ENCODE results near the gene BRS3.
"Not testable (repeated sequence)": the region's sequence is repeated elsewhere in the genome, so short reads cannot be mapped to it uniquely, and the experiment has no call there.

Gene BRS3

DNA sequence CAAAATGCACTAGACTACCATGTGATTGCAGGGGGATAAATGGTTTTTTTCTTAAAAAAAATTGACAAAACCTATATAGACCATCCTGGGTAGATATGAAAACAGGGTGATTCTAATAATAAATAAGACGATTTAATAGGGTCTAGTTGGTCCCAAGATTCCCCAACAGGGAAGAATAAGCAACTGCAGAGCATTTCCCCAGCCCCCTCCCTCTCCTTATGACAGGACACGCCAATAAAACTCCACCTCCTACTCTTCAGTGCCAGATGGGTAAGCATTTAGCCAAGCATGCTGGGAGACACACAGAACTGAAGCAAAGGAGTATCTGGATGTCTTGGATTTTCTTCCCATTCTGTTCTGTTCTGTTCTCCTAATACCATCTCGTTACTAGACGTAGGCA, at the start of gene BRS3:
TSS of gene BRS3 (plus strand) at position 301 of the 400 bp plus-strand sequence. CDS start 168 bp downstream, outside the sequence.
- DNase-seq = no peak

DNA sequence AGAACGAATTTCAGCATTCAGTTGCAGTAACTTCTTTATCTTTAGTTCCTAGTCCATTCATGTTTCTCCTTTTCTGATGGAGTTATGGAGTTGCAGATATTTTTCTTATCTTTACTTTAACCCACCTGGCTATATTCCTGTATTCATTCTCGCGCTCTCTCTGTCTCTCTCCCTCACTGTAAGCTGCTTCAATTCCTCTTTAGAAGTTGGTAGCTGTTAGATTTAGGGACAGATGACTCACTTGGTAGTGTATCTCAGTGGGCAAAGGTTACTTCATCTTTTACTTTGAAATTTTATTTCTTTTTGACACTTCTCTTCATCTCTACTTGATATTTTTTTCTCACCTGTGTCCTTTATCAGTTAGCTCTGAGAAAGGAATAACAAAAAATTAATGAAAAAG, 49.6 kb upstream of the BRS3 start:
- no peak for DNase-seq

DNA sequence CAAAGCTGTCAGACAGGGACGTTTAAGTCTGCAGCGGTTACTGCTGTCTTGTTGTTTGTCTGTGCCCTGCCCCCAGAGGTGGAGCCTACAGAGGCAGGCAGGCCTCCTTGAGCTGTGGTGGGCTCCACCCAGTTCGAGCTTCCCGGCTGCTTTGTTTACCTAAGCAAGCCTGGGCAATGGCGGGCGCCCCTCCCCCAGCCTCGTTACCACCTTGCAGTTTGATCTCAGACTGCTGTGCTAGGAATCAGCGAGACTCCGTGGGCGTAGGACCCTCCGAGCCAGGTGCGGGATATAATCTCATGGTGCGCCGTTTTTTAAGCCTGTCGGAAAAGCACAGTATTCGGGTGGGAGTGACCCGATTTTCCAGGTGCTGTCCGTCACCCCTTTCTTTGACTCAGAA, 42.1 kb upstream of the BRS3 start:
- not testable (repeated sequence) for DNase-seq

DNA sequence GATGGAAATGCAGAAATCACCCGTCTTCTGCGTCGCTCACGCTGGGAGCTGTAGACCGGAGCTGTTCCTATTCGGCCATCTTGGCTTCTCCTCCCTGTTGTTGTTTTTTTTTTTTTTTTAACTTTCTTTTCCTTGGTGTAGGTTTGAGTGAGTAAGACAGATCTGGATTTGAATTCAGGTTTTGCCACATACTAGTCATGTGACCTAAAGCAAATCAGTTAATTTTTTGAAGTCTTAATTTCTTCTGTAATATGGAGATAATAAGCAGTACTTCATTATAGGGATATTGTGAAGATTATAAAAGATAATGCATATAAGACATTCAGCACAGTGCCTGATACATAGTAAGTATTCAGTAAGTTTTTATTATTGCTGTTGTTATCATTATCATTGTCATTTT, 41.5 kb upstream of the BRS3 start:
- DNase-seq = no peak

DNA sequence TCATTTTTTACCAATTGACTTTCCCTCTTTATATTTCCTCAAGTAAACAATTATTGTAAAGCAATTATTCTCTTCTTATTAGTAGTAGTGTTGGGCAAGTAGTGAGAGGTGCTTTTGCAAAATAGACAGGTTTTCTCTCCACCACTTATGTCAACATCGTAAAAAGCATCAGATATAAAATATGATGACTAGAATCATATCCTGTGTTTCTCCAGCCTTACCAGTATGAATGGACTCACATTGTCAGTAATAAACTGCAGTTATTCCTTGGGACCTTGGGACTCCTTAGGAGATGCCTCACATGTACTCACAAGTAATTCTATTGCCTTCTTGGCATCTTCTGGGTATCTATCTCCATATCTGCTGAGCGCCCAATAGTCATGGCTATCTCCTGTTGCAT, 40.4 kb upstream of the BRS3 start:
- DNase-seq = no peak

DNA sequence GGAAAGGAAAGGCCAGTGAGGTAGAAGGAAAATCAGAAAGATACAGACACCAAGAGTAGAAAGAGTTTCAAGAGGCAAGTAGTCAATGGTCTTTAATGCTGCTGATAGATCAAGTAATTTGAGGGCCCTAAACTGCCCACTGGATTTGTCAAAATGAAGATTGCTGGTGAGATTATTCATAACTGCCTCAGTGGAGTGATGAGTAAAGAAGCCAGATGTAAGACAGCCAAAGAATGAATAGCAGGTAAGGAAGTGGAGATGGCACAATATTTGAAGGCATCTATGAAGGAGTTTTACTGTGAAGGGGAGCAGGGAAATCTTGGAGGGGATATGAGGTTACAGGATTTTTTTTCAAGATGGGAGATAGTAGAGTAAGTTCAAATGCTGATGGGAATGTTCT, 39.8 kb upstream of the BRS3 start:
- no peak for DNase-seq

DNA sequence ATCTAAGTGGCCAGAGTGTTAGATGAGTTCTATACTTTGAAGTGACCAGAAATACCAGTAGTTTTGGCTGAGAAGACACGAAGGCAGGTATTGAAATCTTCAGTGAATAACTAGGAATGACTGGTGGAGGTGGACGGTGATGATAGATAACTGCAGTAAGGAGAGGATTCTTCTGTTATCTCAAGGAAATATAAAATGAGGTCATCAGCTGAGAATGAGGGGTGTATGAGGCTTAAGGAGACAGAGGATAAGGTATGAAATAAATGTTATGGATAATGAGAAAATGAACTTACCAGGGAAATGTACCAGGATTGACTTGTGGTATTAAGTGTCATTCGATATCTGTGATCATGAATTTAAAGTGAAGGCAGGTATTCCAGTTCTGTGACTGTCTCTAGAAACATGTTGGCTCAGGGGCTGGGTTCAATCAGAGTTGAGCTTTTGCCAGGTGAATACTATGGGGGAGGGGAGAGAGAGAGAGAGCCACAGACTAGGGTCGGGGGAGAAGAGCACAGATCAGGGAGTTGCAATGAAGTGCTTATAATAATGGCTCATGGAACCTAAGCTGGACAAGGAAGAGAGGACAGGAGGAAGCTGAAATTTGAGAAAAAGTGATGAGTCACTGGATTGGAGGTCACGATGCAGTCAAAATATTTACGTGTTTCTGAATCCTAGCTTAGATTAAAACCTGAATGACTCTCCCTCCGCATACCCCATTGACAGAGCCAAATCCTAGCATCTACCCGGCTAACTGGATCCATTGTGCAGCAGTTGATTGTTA, 37.5 kb upstream of the BRS3 start:
- no peak for DNase-seq

DNA sequence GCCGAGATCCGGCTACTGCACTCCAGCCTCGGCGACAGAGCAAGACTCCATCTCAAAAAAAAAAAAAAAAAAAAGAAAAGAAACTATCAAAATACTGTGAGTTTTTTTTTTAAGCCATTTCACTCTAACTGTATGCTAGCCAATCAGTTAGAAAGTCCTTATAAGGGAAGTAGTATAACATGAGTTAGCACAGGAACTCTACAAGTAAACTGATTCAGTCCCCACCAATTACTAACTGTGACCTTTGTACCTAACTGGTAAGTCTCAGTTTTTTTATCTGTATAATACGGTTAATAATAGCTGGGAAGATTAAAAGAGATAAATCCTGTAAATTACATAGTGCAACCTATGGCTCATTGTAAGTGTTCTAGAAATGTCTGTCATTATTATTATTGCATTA, 35.1 kb upstream of the BRS3 start:
- no peak for DNase-seq

DNA sequence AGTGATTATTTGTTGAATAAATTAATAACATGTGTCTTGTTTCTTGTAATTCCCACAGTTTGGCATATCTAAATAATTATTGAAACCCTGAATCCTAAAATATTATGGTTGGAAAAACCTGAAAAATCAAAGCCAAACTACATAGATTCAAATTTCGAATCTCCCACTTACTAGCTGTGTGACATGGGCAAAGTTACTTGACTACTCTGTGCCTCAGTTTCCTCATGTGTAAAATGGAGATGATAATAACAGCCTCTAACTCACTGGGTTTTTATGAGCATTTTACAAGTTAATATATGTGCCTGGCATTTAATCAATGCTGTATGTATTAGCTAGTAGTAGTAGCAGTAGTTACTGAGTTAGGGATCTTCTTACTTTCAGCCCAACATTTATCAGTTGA, 34.6 kb upstream of the BRS3 start:
- no peak for DNase-seq

DNA sequence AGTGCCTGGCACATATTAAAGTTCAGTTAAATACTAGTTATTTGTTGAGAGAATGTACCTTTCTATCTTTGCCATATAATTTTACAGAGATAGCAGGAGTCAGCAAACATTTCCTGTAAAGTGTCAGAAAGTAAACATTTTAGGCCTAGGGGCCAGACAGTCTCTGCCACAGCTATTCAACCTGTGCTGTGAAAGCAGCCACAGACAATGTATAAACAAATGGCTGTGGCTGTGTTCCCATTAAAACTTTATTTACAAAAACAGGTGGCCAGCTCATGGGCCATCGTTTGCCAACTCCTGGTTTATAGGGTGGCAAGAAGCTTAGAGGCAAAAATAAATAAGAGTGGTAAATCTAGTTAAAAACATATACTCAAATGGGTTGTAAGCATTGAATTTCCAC, 34.0 kb upstream of the BRS3 start:
- no peak for DNase-seq

DNA sequence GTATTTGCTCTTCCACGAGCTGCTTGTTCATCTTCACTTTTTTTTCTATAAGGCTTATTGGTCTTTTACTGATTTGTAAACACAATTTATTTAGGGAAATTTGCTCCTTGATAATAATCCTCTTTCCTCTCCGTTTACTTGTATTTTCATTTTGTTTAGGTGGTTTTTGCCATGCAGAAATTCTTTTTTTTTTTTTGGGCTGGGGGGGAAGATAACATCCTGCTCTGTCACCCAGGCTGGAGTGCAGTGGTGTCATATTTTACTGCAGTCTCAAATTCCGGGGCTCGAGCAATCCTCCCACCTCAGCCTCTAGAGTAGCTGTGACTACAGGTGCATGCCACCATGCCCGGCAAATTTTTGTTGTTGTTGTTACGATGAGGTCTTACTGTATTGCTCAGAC, 31.6 kb upstream of the BRS3 start:
- DNase-seq = no peak

DNA sequence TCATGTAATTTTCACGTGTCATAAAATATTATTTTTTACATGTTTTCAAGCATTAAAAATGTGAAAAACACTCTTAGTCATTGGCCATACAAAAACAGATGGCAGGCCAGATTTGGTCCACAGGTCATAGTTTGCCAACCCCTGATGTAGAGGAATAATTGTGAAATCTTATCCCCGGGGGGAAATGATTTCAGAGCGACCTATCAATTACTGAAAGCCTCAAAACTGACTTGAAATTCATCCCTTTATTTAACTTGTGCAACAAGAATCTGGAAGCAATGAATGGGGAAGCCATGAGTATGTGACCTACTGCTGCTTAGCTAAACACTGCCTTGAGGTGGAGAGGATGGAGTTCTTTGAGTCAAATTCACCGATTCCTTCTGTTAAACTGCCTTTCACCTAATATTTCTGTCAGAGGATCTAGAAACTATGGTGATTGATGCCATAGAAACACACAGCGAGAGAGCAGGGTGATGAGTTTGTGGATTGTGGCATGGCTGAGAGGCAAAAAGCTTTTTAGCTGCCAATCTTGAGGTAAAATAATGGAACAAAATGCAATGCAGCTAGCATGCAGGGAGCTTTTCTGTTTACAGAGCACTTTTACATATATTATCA, 30.3 kb upstream of the BRS3 start:
- no peak for DNase-seq

DNA sequence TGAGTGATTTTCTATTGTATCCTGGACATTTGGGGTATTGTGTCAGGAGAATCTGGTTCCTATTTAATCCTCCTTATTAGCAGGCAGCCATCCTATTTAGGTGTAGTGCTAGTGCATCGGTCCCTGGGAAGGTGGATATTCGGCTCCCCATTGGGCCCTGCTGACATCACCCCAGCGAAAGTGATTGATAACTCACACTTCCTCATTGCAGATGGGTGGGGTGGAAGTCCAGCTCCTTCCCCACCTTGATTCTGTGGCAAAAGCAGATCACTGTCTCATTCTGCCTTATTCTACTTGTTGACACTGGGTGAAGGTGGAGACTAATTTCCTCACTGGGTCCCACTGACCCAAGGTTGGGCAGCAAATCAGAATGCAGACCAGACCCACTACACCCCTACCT, 23.2 kb upstream of the BRS3 start:
- no peak for DNase-seq

DNA sequence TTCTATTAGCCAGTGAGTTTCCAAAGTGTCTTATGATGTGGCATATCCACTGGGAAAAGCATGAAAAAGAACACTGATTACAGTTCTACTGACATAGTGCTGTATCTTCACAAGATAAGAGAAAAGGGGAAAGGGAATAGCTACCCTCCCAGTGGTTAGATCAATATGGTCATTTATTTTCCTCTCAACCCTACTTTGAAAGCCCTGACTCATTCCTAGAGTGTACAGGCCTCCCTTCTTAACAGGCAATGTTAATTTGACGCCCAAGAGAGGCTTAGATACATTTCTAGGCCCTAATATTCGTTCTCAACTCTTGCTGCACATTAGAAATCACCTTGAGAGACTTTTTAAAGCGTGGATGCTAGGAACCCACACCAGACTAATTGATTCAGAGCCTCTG, 20.4 kb upstream of the BRS3 start:
- no peak for DNase-seq

DNA sequence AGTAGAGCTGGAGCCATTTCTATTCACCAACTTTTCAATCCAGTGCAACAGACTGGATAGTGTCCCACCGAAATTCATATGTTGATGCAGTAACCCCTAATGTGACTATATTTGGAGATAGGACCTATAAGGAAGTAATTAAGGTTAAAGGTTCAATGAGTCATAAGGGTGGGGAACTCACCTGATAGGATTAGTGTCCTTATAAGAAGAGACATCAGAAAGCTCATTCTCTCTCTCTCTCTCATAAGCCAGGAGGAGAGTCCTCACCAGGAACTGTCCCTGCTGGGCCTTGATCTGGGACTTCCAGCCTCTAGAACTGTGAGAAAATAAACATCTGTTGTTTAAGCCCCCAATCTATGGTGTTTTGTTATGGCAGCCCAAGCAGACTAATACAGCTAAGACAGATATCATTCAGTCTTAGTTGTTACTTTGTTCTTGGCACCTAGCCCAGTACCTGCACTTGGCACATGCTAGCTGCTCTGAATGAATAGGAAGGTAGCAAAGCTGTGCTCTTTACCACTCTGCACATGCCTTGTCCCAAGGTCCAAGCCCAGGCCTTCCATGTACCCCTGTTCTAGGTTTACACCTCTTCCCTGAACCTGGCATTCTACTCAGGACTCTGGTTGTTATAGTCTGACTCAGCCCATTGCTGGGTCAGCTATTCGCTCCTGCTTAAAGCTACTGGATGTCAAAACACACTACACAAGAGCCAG, 19.2 kb upstream of the BRS3 start:
- DNase-seq = no peak

DNA sequence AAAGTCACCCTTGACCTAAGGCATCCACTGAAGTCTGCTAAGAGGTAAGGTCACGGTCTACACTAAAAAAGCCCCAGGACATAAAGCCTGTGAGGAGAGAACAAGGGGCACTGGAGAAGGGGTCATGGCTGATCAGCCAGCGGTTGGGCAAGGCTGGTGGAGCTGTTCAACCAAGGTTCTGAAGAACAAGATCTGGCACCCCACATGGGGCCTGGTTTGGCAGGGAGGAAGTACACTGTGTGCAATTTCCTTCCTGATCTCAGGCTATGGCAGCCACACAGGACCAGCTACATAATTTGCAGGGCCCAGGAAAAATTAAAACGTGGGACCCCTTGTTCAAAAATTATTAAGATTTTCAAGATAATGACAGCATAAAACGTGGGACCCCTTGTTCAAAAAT, 14.1 kb upstream of the BRS3 start:
- DNase-seq = no peak

DNA sequence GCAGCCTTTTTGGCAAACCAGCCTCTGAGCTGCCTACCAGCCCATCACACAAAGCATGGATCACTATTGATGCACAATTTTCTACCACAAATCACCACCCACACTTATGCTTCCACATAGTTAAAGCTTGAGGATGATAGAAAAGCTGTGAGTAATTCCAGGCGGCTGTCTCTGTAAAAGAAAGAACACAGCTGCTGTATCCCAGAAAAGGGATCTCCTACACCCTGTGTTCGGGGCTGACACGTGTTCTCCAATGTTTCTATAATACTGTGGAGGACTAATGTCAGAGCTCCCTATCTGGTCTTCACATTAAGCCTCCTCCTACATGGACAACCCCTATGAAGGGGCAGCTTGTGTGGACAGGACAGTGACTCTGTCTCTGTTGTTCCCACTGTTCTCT, 12.5 kb upstream of the BRS3 start:
- DNase-seq = peak in 1 of 51 donors; percentile 9

DNA sequence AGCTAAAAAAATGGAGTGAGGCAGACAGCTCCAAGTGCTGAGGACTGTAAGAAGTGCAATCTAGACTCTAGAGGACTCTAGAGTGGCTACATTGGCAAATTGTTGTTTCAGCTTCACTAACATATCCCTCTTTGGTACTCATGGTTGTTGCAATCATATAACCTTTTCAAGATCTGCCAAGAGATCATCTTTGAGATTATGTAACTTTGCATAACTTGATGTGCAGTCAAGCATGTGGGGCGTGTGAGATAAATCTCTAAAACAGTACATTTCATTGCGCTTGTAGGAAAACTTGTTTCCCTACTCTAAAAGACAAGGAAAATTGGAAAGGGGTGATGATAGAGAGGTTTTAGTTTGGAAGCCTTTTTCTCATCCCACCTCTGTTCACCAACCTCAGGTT, 11.2 kb upstream of the BRS3 start:
- no peak for DNase-seq

DNA sequence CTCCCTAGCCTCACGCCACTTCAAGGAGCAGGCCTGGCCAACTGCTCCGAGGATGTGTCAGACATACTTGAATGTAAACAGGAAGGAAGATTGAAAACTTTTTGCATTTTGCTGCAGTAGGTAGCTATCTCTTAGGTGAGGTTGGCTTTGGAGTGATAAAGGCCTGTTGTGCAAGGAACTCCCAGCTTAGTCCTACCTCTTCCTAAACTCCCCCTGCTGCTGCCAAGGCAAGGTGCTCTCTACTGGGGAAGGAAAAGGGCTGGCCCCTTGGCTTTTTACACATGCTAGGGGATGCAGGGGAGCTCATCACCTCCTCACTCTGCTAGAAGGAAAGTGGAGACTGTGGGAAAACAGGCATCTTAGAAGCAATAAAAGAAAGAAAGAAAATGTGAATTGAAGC, 10.7 kb upstream of the BRS3 start:
- DNase-seq = no peak

DNA sequence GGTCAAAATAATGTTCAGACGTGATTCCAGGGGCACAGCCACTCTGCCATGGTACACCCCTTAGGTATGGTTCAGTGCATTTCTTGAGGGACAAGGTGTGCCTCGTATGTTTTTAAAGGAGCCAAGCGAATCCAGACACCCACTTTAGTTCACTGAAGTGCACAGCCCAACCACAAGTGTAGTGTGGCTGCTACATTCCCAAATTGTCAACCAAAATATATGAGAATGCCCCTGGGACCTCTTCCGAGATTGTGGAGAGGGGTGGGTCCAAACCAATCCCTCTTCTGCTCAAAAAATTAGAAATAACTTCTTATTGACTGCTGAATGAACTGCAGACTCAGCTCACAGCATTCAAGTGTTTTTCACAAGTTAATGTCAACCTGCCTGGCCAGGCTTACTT, 7.4 kb upstream of the BRS3 start:
- no peak for DNase-seq

DNA sequence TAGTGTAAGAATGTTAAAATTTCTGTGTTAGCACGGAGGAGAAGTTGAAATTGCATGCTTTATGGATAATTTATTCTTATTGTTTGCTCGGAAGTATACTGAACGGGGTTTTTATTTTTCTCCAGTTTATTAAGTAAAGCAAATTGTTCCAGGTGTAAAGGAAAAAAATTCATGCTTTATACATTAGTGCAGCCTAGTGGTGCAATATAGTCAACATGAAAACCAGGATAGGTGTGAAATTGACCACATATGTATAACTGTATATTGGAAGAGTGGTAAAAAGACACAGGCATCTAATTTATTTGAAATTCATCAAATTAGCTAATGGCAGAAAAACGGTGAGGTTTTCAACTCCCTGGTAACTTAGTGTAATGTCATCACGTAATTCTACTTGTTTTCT, 959 bp downstream of the BRS3 start:
- no peak for DNase-seq

DNA sequence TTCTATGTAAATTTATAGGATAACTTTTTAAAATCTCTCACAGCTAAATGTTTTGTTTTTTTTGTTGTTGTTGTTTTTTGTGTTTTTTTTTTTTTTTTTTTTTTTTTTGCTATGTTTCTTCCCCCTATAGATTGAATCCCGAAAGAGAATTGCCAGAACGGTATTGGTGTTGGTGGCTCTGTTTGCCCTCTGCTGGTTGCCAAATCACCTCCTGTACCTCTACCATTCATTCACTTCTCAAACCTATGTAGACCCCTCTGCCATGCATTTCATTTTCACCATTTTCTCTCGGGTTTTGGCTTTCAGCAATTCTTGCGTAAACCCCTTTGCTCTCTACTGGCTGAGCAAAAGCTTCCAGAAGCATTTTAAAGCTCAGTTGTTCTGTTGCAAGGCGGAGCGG, 4.1 kb downstream of the BRS3 start:
- DNase-seq = no peak

DNA sequence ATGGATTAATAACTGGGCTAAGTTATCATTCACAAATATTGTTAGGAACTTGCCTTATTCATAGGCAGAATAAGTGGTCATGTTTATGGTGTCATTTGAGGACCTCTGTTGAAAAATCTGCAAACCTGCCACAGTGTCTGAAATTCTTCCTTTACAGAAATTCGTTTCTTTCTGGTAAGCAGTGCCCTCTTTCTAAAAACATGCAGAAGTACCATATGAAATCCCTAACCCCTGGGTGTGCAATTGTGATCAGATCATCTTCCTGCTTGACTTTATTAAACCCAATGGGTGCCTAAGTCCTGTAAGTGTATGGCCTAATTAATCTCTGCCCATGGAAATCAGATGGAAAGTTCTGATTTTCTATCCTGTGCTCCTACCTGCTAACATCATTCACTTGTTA, 5.3 kb downstream of the BRS3 start:
- DNase-seq = no peak
